H1 (cell line): ENCODE results near the gene CAP2. TPM values are rescaled to one million over a fixed set of nuclear protein-coding genes. Genes with fewer than 3 reads are reported as not detected.

ENCODE experiments used
- RFX5 ChIP-seq: IDR thresholded peaks from 2 replicates; pipeline ENCODE4 v1.6.1; 2011; ENCODE audit warnings: low read depth, low read length, improper control_type of control experiment, borderline replicate concordance
- TBP ChIP-seq: IDR thresholded peaks from 2 replicates; pipeline ENCODE4 v1.6.1; 2011; ENCODE audit warnings: low read depth, low read length, improper control_type of control experiment
- TCF12 ChIP-seq: IDR thresholded peaks from 2 replicates; pipeline ENCODE4 v1.6.1; 2011; ENCODE audit warnings: low read depth, mild to moderate bottlenecking, low read length
- polyA plus RNA-seq, 7 experiments: library from polyadenylated mRNA; depleted of rRNA in 3 of 7; stranded (reverse) in 5 of 7; unstranded in 2 of 7; fragments of >200 nt in 5 of 7; fragments of 200-250 nt in 2 of 7; gene quantifications; 1 replicate in 5 of 7; 2 replicates in 1 of 7; 4 replicates in 1 of 7; pipeline versions ENCODE4 v1.2.1 to v1.2.3, GENCODE V29; 2011 to 2013; ENCODE audit warnings: missing spikeins in 2 of 7, mixed read lengths in 2 of 7
- total RNA-seq: library from RNA; stranded (reverse); fragmentation: NEBNext Ultra II Directional; extraction: Animal tissue kit (Norgen Biotek cat#: 25700); gene quantifications from 2 replicates; pipeline ENCODE4 v1.2.1, GENCODE V29; 2021
- TF ChIP-seq, protein P1 (sequence below): IDR thresholded peaks from 2 replicates; pipeline ENCODE4 v1.6.1; 2012; ENCODE audit warnings: inconsistent platforms

The CAP2 gene
- total and polyA plus RNA-seq, 2 of the 8 experiments (the other 6 are each of a cell fraction or from before 2014, with no cell fraction given), result 7.2 to 10.0 TPM

DNA sequence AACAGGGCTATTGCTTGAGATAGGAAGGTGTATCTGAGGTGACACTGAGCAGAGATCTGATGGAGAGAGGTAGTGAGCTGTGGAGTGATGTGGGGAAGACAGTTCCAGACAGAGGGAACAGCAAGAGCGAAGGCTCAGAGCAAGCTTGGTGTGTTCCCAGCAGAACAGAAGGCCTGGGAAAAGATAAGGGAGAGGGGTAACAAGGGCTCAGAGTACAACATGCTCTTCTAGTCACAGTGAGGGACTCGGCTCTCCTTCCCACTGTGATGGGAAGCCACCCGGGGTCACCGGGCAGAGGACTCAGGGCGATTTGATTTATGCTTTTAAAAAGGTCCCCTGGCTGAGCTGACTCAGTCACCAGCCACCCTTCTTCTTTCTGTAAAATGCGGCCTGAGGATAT, 33.7 kb downstream of the CAP2 start (continued):
- no peak for TF ChIP-seq TCF12
- TF ChIP-seq RFX5, result no peak
- TF ChIP-seq, protein P1, sequence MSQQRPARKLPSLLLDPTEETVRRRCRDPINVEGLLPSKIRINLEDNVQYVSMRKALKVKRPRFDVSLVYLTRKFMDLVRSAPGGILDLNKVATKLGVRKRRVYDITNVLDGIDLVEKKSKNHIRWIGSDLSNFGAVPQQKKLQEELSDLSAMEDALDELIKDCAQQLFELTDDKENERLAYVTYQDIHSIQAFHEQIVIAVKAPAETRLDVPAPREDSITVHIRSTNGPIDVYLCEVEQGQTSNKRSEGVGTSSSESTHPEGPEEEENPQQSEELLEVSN, result no peak
- no peak for TF ChIP-seq TBP
